Left renal pelvis (tissue), 4 donors: ENCODE measurements around the gene LMF1. TPM values are rescaled to one million over a fixed set of nuclear protein-coding genes. Genes with fewer than 3 reads are reported as not detected.

Experiments used
- DNase-seq, 4 donors: peaks; one replicate each; pipeline ENCODE4 v3.0.0-alpha.2; 2013; ENCODE audit warnings: low read depth in 4 of 4, low spot score in 3 of 4
- polyA plus RNA-seq, 4 donors: library from polyadenylated mRNA; unstranded; fragments of 120-200 nt; gene quantifications; one replicate each; pipeline ENCODE4 v1.2.1, GENCODE V29; 2013; ENCODE audit not compliant: insufficient read length in 4 of 4

The LMF1 gene
- polyA plus RNA-seq, 4 donors = 12.2 to 25.4 (median 16.9) TPM

DNA sequence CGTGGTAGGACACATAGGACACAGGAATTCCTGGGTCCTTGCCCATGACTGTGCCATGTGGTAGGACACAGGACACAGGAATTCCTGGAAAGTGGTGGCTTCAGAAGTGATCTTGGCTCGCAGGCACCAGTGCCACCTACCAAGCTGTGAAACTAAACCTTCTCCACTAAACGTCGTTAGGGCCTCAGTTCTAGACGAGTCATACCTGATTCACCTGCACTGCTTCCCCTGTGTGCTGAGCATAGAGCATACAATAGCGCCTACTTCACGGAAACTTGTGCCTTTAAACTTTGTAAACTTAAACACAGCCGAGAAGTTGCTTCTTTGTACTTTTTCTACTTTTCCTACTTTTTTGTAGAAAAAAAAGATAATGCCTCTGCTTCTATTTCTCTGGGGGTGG, 15.6 kb upstream of the LMF1 start:
- DNase-seq = no peak

GRCh38 chr16:985646-986400, 15.0 kb upstream of the LMF1 start:
- no peak for DNase-seq

DNA sequence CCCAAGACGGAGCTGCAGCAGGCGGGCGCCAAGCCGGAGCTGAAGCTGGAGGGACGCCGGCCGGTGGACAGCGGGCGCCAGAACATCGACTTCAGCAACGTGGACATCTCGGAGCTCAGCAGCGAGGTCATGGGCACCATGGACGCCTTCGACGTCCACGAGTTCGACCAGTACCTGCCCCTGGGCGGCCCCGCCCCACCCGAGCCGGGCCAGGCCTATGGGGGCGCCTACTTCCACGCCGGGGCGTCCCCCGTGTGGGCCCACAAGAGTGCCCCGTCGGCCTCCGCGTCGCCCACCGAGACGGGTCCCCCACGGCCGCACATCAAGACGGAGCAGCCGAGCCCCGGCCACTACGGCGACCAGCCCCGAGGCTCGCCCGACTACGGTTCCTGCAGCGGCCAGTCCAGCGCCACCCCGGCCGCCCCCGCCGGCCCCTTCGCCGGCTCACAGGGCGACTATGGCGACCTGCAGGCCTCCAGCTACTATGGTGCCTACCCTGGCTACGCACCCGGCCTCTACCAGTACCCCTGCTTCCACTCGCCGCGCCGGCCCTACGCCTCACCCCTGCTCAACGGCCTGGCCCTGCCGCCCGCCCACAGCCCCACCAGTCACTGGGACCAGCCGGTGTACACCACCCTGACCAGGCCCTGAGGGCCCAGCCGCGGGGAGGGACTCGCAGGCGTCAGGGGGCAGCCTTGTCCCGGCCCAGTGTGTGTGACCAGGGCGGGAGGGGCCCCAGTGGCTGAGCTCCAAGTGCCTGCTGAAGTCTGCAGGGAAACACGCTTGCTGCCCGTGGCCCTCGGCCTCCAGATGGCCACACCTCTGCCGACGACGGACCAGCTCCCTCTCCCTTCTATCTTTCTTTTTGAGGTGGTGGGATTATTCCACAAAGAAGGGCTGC, 14.2 kb upstream of the LMF1 start:
- DNase-seq = no peak

DNA sequence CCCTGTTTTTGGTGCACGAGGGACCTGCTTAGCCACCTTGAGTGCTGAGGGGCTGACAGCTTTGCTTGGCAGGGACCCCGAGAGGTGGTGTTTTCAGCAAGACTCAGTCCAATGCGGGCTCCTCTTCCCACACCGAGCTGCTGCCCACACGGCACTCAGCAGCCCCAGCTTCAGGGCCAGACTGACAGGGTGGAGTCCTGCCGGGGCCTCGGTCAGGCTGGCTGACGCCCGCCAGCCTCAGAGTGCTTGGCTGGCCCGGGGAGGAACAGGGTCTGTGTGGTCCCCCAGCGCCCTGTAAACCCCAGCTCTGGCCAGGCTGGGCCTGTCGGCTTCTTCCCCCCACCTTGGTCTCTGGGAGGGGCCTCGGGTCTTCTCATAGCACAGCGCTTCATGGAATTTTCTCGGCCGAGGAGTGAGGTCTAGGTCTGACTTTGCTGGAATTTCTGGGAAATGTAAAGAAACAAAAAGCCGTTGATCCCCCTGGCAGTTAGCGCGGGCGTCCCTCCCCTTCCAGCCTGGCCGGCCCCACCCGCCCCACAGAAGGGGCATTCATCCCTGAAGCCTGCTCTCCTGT, 13.4 kb upstream of the LMF1 start:
- no peak for DNase-seq

GRCh38 chr16:983044-984030, 12.6 kb upstream of the LMF1 start:
- DNase-seq = no peak

GRCh38 chr16:982145-983043, 11.6 kb upstream of the LMF1 start:
- no peak for DNase-seq

DNA sequence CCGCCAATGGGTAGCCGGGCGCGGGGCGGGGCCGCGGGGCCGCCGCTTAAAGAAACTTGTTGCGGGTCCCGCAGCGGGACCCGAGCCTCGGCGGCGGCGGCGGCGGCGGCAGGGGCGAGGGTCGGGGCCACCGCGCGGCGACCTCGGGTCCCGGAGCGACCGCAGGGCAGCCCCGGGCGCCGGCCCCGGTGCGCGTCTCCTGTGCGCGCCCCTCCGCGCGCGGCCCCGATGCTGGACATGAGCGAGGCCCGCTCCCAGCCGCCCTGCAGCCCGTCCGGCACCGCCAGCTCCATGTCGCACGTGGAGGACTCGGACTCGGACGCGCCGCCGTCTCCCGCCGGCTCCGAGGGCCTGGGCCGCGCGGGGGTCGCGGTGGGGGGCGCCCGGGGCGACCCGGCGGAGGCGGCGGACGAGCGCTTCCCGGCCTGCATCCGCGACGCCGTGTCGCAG, 10.9 kb upstream of the LMF1 start, which contains the start of gene SOX8:
Gene SOX8 (plus strand): TSS at position 76 of the 450 bp plus-strand sequence. CDS start 153 bp downstream, at position 229.
- no peak for DNase-seq

- DNase-seq = no peak
These were observed 9.7 kb upstream of the LMF1 start for GRCh38 chr16:980595-980854.

DNA sequence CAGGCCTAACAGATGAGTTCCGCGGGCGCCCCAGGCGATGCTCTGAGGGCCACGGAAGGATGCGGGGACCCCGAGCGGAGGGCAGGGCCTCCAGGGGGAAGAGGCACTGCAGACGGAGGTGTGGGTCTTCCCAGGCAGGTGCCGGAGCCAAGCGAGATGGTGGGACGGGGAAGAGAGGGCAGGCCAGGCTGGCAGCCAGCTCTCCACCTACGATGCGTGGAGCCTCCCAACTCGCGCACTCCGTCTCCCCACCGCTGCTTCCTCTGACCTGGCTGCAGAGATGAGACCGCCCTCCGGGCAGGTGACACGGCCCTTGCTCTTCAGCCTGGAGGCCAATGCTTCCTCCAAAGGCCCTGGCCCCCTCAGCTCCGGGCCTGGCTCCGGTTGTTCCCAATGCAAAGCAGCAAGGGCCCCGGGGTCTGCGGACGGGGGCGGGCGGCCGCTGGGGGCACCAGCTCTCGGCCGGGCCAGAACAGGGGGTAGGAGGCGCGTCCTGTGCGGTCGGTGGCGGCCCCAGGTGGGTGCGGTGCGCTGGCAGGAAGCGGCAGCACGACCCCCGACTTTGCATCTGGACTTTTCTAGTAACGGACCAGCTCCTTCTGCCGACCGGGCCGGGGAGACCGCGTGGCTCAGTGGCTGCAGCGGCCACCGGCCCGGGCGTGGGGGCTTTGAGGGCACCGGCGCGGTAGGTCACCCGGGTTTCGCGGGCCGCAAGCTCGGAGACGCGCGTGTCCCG, 9.2 kb upstream of the LMF1 start:
- no peak for DNase-seq

DNA sequence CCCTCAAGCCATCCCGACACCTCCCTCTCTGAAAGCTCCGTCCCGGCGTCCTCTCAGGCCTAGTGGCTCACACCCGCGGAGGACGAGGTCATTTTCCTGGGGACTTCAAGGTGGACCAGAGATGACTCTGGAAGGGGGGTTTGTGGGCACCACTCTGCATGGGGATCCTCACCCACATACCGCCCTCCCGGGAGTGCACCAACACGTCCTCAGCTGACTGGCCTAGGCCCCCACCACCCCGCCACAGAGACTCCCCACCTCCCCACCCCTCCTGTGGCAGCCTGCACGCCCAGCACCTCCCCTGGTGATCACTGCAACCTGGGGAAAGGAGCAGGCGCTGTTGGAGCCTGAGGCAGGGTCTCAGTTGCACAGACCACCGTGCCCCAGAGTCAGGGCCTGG, 8.4 kb upstream of the LMF1 start:
- no peak for DNase-seq

DNA sequence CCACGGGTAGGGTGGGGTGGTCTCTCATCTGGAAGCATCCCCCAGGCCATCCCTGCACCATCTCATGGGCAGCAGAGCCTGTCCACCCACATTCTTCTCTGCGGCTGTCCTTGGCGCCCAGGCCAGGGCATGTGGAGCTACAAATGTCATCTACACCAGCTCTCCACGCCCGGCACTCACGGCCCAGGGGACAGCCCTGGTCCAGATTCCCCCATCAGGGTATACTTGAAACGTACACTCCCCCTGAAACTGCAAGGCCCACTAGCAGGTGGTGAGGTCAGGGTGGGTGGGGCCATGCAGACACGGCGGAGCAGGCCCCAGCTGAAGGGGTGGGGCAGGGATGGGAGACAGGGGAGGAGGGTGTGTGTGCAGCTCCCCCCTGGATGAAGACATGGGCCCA, 7.6 kb upstream of the LMF1 start:
- no peak for DNase-seq

DNA sequence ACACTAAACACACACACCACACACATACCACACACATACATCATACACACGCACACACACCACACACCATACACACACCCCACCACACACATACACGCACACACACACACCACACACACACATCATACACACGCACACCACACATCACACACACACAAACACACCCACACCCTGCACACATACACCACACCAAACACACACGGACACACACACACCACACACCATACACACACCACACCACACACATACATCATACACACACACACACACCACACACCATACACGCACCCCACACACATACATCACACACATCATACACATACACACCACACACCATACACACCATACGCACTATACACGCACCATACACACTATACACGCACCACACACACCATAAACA, 7.1 kb upstream of the LMF1 start:
- no peak for DNase-seq

DNA sequence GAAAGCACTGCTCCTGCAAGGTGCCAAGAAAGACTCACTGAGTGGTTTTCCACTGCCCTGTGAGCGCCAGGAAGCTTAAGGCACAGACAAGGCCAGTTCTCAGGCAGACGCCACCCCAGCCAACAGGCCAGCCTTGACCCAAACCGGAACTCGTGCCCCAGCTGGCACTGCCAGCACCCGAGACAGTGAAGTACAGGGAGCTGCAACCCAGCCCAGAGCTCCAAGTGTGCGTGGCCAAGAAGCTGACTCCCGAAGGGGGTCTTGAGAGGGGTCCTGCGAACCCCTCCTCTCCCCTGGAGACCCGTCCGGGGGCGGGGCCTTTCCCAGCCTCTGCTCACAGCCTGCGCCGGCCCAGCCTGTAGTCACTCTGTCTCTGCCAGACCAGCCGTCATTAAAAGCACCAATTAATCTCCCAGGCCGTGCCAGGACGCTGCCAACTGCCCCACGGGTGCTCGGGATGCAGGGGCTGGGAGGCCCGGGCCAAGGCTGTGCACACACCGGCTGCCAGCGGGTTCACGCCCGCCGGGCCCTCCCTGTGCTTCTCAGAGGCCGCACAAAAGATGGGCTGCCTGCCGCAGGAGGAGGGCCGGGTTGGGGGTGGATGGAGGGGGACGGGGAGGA, 6.4 kb upstream of the LMF1 start:
- no peak for DNase-seq

- DNase-seq = no peak
These were observed 5.7 kb upstream of the LMF1 start for GRCh38 chr16:976389-976931.

DNA sequence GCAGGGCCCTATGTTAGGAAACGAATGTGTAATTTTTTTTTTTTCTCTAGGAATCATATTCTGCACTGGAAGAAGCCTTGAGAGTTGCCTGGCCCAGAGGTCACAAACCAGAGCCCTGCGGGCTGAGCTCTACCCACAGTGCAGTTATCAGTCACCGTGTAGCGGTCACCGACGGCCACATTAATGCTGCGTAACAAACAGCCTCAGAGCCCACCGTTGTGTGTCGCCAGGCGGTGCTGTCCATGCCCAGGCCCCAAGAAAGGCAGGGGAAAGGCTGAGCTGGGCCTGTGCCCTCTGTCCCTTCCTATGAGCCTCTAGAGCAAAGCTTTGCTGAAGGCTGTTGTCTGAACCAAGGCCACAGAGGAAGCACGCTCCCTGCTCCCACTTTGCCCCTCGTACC, 4.5 kb upstream of the LMF1 start:
- DNase-seq = no peak

- no peak for DNase-seq
These were observed 4.0 kb upstream of the LMF1 start for GRCh38 chr16:974611-975261.

- DNase-seq = no peak
These were observed 3.3 kb upstream of the LMF1 start for GRCh38 chr16:974001-974601.
